ENCODE results near the gene UBALD2.

The UBALD2 gene

DNA sequence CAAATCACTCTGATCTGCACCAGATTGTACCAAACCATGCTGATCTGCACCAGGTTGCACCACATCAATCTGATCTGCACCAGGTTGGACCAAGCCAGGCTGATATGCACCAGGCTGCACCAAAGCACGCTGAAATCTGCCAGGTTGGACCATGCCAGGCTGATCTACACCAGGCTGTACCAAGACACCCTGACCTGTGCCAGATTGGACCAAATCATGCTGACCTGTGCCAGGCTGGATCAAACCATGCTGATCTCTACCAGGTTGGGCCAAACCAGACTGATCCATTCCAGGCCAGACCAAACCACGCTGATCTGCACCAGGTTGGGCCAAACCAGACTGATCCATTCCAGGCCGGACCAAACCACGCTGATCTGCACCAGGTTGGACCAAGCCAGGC, 27.4 kb downstream of the UBALD2 start:
- WGBS (ENCODE audit: extremely low coverage, insufficient coverage, low lambda C conversion rate) = no CpG with 5 or more reads among the region's 4 CpGs
- Histone ChIP-seq H3K4me1 (ENCODE audit: control insufficient read depth, low read depth, low read length) (no peaks in the 10 kb centered on the region), H3K56ac (ENCODE audit: low read length) (no peak overlapping the region), H3K27me3 (ENCODE audit: insufficient read depth, low read length, poor library complexity) (no peaks in the 10 kb centered on the region), H3K4me3 (ENCODE audit: low read length) (no peak overlapping the region), H3K18ac (ENCODE audit: low read length) (no peak overlapping the region), H2BK5ac (ENCODE audit: low read length) (no peak overlapping the region), H3K79me1 (ENCODE audit: low read length) (no peaks in the 10 kb centered on the region), H3K23ac (ENCODE audit: low read length) (no peak overlapping the region), H2BK15ac (replicated peaks; ENCODE audit: low read depth) (no peak overlapping the region), H3K4me2 (ENCODE audit: low read length) (no peak overlapping the region), H3K36me3 (ENCODE audit: control insufficient read depth, insufficient read depth, low read length) (no peaks in the 10 kb centered on the region), H3K9ac (ENCODE audit: low read length) (no peak overlapping the region), H2AK5ac (ENCODE audit: low read length) (no peak overlapping the region), H3K79me2 (ENCODE audit: control insufficient read depth, insufficient read depth, low read length) (no peaks in the 10 kb centered on the region), H2BK120ac (ENCODE audit: low read depth, low read length) (no peak overlapping the region), H4K8ac (ENCODE audit: low read depth, low read length) (no peak overlapping the region), H3K27ac (ENCODE audit: low read depth, low read length) (no peak overlapping the region), H3K4ac (ENCODE audit: low read depth, low read length) (no peak overlapping the region), H4K5ac (ENCODE audit: low read length) (no peak overlapping the region)
- DNase-seq = no peak

- no peak overlapping the region for H4K8ac ChIP-seq (ENCODE audit: low read depth, low read length)
- no peak overlapping the region for H3K4me3 ChIP-seq (ENCODE audit: low read length)
- no peak overlapping the region for H2BK120ac ChIP-seq (ENCODE audit: low read depth, low read length)
- WGBS (ENCODE audit: extremely low coverage, insufficient coverage, low lambda C conversion rate) = no CpG with 5 or more reads among the region's 7 CpGs
- H3K27me3 ChIP-seq (ENCODE audit: insufficient read depth, low read length, poor library complexity) = no peaks in the 10 kb centered on the region
- H3K36me3 ChIP-seq (ENCODE audit: control insufficient read depth, insufficient read depth, low read length) = no peaks in the 10 kb centered on the region
- no peak overlapping the region for H3K18ac ChIP-seq (ENCODE audit: low read length)
- H3K4me1 ChIP-seq (ENCODE audit: control insufficient read depth, low read depth, low read length) = no peaks in the 10 kb centered on the region
- no peak overlapping the region for H3K4me2 ChIP-seq (ENCODE audit: low read length)
- H3K56ac ChIP-seq (ENCODE audit: low read length) = no peak overlapping the region
- no peak overlapping the region for H2BK15ac ChIP-seq (replicated peaks; ENCODE audit: low read depth)
- no peak overlapping the region for H3K23ac ChIP-seq (ENCODE audit: low read length)
- no peak overlapping the region for H3K27ac ChIP-seq (ENCODE audit: low read depth, low read length)
- DNase-seq = no peak
- H3K9ac ChIP-seq (ENCODE audit: low read length) = no peak overlapping the region
- no peaks in the 10 kb centered on the region for H3K79me2 ChIP-seq (ENCODE audit: control insufficient read depth, insufficient read depth, low read length)
- no peak overlapping the region for H4K5ac ChIP-seq (ENCODE audit: low read length)
- no peak overlapping the region for H2BK5ac ChIP-seq (ENCODE audit: low read length)
- H3K79me1 ChIP-seq (ENCODE audit: low read length) = no peaks in the 10 kb centered on the region
- H2AK5ac ChIP-seq (ENCODE audit: low read length) = no peak overlapping the region
- no peak overlapping the region for H3K4ac ChIP-seq (ENCODE audit: low read depth, low read length)
Measured at GRCh38 chr17:76293106-76293505, 28.0 kb downstream of the UBALD2 start.

DNA sequence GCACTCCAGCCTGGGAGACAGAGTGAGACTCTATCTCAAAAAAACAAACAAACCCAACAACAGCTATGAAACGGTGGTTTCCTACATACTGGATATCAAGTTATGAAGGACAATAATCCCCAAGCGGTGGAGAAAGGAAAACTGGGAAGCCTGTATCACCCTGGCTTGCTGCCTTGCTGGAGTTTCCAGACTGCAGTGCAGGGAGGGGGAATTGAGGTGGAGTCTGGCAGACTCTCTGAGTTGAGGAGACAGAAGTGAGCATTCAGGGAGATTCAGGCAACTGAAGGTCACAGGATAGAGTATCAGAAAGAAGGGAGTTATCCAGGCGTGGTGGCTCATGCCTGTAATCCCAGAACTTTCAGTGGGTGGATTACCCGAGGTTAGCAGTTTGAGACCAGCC, 31.0 kb downstream of the UBALD2 start:
- no CpG with 5 or more reads among the region's 4 CpGs for WGBS (ENCODE audit: extremely low coverage, insufficient coverage, low lambda C conversion rate)
- H3K4me3 ChIP-seq (ENCODE audit: low read length) = no peak overlapping the region
- no peak overlapping the region for H2BK5ac ChIP-seq (ENCODE audit: low read length)
- H3K27me3 ChIP-seq (ENCODE audit: insufficient read depth, low read length, poor library complexity) = no peaks in the 10 kb centered on the region
- H4K5ac ChIP-seq (ENCODE audit: low read length) = no peak overlapping the region
- H3K27ac ChIP-seq (ENCODE audit: low read depth, low read length) = no peak overlapping the region
- no peak overlapping the region for H3K9ac ChIP-seq (ENCODE audit: low read length)
- no peak overlapping the region for H3K23ac ChIP-seq (ENCODE audit: low read length)
- H3K4me2 ChIP-seq (ENCODE audit: low read length) = no peak overlapping the region
- no peak overlapping the region for H3K4ac ChIP-seq (ENCODE audit: low read depth, low read length)
- no peak overlapping the region for H4K8ac ChIP-seq (ENCODE audit: low read depth, low read length)
- H3K18ac ChIP-seq (ENCODE audit: low read length) = no peak overlapping the region
- no peaks in the 10 kb centered on the region for H3K36me3 ChIP-seq (ENCODE audit: control insufficient read depth, insufficient read depth, low read length)
- H2AK5ac ChIP-seq (ENCODE audit: low read length) = no peak overlapping the region
- H3K79me2 ChIP-seq (ENCODE audit: control insufficient read depth, insufficient read depth, low read length) = no peaks in the 10 kb centered on the region
- H3K79me1 ChIP-seq (ENCODE audit: low read length) = no peaks in the 10 kb centered on the region
- no peak for DNase-seq
- H2BK120ac ChIP-seq (ENCODE audit: low read depth, low read length) = no peak overlapping the region
- no peak overlapping the region for H2BK15ac ChIP-seq (replicated peaks; ENCODE audit: low read depth)
- no peak overlapping the region for H3K56ac ChIP-seq (ENCODE audit: low read length)
- H3K4me1 ChIP-seq (ENCODE audit: control insufficient read depth, low read depth, low read length) = no peaks in the 10 kb centered on the region

DNA sequence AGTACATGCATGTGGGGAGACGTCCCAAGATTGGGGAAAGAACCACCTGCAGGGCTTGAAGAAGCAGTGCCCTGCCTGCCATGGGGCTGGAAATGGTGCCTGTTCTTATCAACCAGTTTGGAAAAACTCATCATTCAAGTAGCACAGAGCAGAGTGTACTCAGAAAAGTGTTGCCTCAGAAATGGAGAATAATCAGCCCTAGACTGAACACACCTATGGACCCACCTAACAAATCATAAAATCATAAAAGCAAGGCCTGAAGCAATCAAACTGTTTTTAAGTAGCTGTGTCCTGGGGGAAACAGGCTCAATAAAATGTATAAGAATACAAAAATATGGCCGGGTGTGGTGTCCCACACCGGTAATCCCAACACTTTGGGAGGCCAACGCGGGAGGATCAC, 31.7 kb downstream of the UBALD2 start:
- Histone ChIP-seq H3K56ac (ENCODE audit: low read length) (no peak overlapping the region), H2BK5ac (ENCODE audit: low read length) (no peak overlapping the region), H2BK120ac (ENCODE audit: low read depth, low read length) (no peak overlapping the region), H3K79me2 (ENCODE audit: control insufficient read depth, insufficient read depth, low read length) (no peaks in the 10 kb centered on the region), H3K4me3 (ENCODE audit: low read length) (no peak overlapping the region), H4K5ac (ENCODE audit: low read length) (no peak overlapping the region), H3K4me1 (ENCODE audit: control insufficient read depth, low read depth, low read length) (no peaks in the 10 kb centered on the region), H3K27ac (ENCODE audit: low read depth, low read length) (no peak overlapping the region), H2AK5ac (ENCODE audit: low read length) (no peak overlapping the region), H3K4ac (ENCODE audit: low read depth, low read length) (no peak overlapping the region), H3K18ac (ENCODE audit: low read length) (no peak overlapping the region), H3K4me2 (ENCODE audit: low read length) (no peak overlapping the region), H3K36me3 (ENCODE audit: control insufficient read depth, insufficient read depth, low read length) (no peaks in the 10 kb centered on the region), H2BK15ac (replicated peaks; ENCODE audit: low read depth) (no peak overlapping the region), H4K8ac (ENCODE audit: low read depth, low read length) (no peak overlapping the region), H3K79me1 (ENCODE audit: low read length) (no peaks in the 10 kb centered on the region), H3K23ac (ENCODE audit: low read length) (no peak overlapping the region), H3K9ac (ENCODE audit: low read length) (no peak overlapping the region), H3K27me3 (ENCODE audit: insufficient read depth, low read length, poor library complexity) (no peaks in the 10 kb centered on the region)
- no CpG with 5 or more reads among the region's 5 CpGs for WGBS (ENCODE audit: extremely low coverage, insufficient coverage, low lambda C conversion rate)
- DNase-seq = no peak

GRCh38 chr17:76297436-76297835, 32.3 kb downstream of the UBALD2 start:
- Histone ChIP-seq H3K4me3 (ENCODE audit: low read length) (no peak overlapping the region), H3K36me3 (ENCODE audit: control insufficient read depth, insufficient read depth, low read length) (no peaks in the 10 kb centered on the region), H2BK120ac (ENCODE audit: low read depth, low read length) (no peak overlapping the region), H3K4ac (ENCODE audit: low read depth, low read length) (no peak overlapping the region), H3K18ac (ENCODE audit: low read length) (no peak overlapping the region), H3K9ac (ENCODE audit: low read length) (no peak overlapping the region), H3K4me1 (ENCODE audit: control insufficient read depth, low read depth, low read length) (no peaks in the 10 kb centered on the region), H2BK15ac (replicated peaks; ENCODE audit: low read depth) (no peak overlapping the region), H3K27me3 (ENCODE audit: insufficient read depth, low read length, poor library complexity) (no peaks in the 10 kb centered on the region), H3K23ac (ENCODE audit: low read length) (no peak overlapping the region), H3K27ac (ENCODE audit: low read depth, low read length) (no peak overlapping the region), H3K79me1 (ENCODE audit: low read length) (no peaks in the 10 kb centered on the region), H3K79me2 (ENCODE audit: control insufficient read depth, insufficient read depth, low read length) (no peaks in the 10 kb centered on the region), H2BK5ac (ENCODE audit: low read length) (no peak overlapping the region), H4K8ac (ENCODE audit: low read depth, low read length) (no peak overlapping the region), H4K5ac (ENCODE audit: low read length) (no peak overlapping the region), H3K4me2 (ENCODE audit: low read length) (no peak overlapping the region), H3K56ac (ENCODE audit: low read length) (no peak overlapping the region), H2AK5ac (ENCODE audit: low read length) (no peak overlapping the region)
- no CpG with 5 or more reads among the region's 3 CpGs for WGBS (ENCODE audit: extremely low coverage, insufficient coverage, low lambda C conversion rate)
- DNase-seq = no peak

- Histone ChIP-seq H4K8ac (ENCODE audit: low read depth, low read length) (no peak overlapping the region), H2BK5ac (ENCODE audit: low read length) (no peak overlapping the region), H3K79me2 (ENCODE audit: control insufficient read depth, insufficient read depth, low read length) (no peaks in the 10 kb centered on the region), H3K9ac (ENCODE audit: low read length) (no peak overlapping the region), H2BK15ac (replicated peaks; ENCODE audit: low read depth) (no peak overlapping the region), H2AK5ac (ENCODE audit: low read length) (no peak overlapping the region), H3K23ac (ENCODE audit: low read length) (no peak overlapping the region), H2BK120ac (ENCODE audit: low read depth, low read length) (no peak overlapping the region), H3K18ac (ENCODE audit: low read length) (no peak overlapping the region), H3K79me1 (ENCODE audit: low read length) (no peaks in the 10 kb centered on the region), H3K27ac (ENCODE audit: low read depth, low read length) (no peak overlapping the region), H3K4me1 (ENCODE audit: control insufficient read depth, low read depth, low read length) (no peaks in the 10 kb centered on the region), H3K4me3 (ENCODE audit: low read length) (no peak overlapping the region), H4K5ac (ENCODE audit: low read length) (no peak overlapping the region), H3K4ac (ENCODE audit: low read depth, low read length) (no peak overlapping the region), H3K36me3 (ENCODE audit: control insufficient read depth, insufficient read depth, low read length) (no peaks in the 10 kb centered on the region), H3K27me3 (ENCODE audit: insufficient read depth, low read length, poor library complexity) (no peaks in the 10 kb centered on the region), H3K4me2 (ENCODE audit: low read length) (no peak overlapping the region), H3K56ac (ENCODE audit: low read length) (no peak overlapping the region)
- no peak for DNase-seq
- no CpG with 5 or more reads among the region's 17 CpGs for WGBS (ENCODE audit: extremely low coverage, insufficient coverage, low lambda C conversion rate)
Measured at GRCh38 chr17:76304226-76305134, 39.3 kb downstream of the UBALD2 start.
